Stomach (tissue), 9 donors: ENCODE measurements around the gene ELN. TPM values are rescaled to one million over a fixed set of nuclear protein-coding genes. Genes with fewer than 3 reads are reported as not detected.

ENCODE experiments used
- DNase-seq, 2 donors: peaks; one replicate each; pipeline versions ENCODE4 v3.0.0 to v3.0.0-alpha.2; 2013 to 2019
- H3K27ac ChIP-seq, 5 donors: fragments of 200-600 bp in 4 of 5; sonication (generic) in 4 of 5; one replicate each; pipeline ENCODE4 v1.5.1; 2013 to 2019; ENCODE audit warnings: mild to moderate bottlenecking in 1 of 5, moderate library complexity in 1 of 5
- H3K27me3 ChIP-seq, 3 donors: fragments of 200-600 bp; sonication (generic); one replicate each; pipeline ENCODE4 v1.5.1; 2017 to 2019; ENCODE audit warnings: mixed run types in 1 of 3
- H3K36me3 ChIP-seq, 4 donors: fragments of 200-600 bp; sonication (generic); 1 replicate in 3 of 4; 2 replicates in 1 of 4; pipeline ENCODE4 v1.5.1; 2016 to 2019
- H3K4me1 ChIP-seq, 4 donors: fragments of 200-600 bp; sonication (generic); one replicate each; pipeline ENCODE4 v1.5.1; 2016 to 2019
- H3K4me3 ChIP-seq, 4 donors: fragments of 200-600 bp; sonication (generic) in 3 of 4; one replicate each; pipeline ENCODE4 v1.5.1; 2016 to 2019; ENCODE audit warnings: mild to moderate bottlenecking in 1 of 4
- H3K9me3 ChIP-seq, 4 donors: fragments of 200-600 bp; sonication (generic); one replicate each; pipeline ENCODE4 v1.5.1; 2016 to 2019
- CTCF ChIP-seq, 7 experiments: fragments of 450-650 bp in 4 of 7; fragments of 200-600 bp in 3 of 7; sonication (generic) in 3 of 7; IDR thresholded peaks; one replicate each; pipeline ENCODE4 v1.5.1; 2016 to 2019; ENCODE audit warnings: antibody characterized with exemption in 7 of 7, control low read depth in 2 of 7, mild to moderate bottlenecking in 1 of 7
- EP300 ChIP-seq: sonication (generic); formaldehyde crosslinking; IDR thresholded peaks from one replicate; pipeline ENCODE4 v1.6.1; 2017; ENCODE audit warnings: antibody characterized with exemption
- POLR2A ChIP-seq, 4 donors: fragments of 450-650 bp; IDR thresholded peaks; one replicate each; pipeline ENCODE4 v1.6.1; 2016; ENCODE audit warnings: antibody characterized with exemption in 4 of 4, control low read depth in 2 of 4, mild to moderate bottlenecking in 1 of 4, moderate library complexity in 1 of 4
- POLR2AphosphoS5 ChIP-seq, 3 donors: sonication (generic); formaldehyde crosslinking; IDR thresholded peaks; one replicate each; pipeline ENCODE4 v1.6.1; 2016; ENCODE audit warnings: antibody characterized with exemption in 3 of 3
- WGBS, 5 donors: extraction: QIAGEN DNeasy Blood & Tissue Kit in 3 of 5; methylation state at CpG; one replicate each; pipeline versions ENCODE4 v1.1.5 to v1.1.7; 2013 to 2018; 5-methylcytosine and 5-hydroxymethylcytosine counted together
- intact Hi-C: fragments of 100-400 bp; cut with DNase I; formaldehyde crosslinking; loops from one replicate; pipeline ENCODE4 v1.15.1; 2023; ENCODE audit warnings: low total_unique reads
- polyA plus RNA-seq, 3 donors: library from polyadenylated mRNA; stranded (reverse); fragments of 200-250 nt; gene quantifications; one replicate each; pipeline ENCODE4 v1.2.3, GENCODE V29; 2013
- total RNA-seq, 5 donors: library from RNA; depleted of rRNA; stranded (reverse); fragments of >200 nt; gene quantifications; one replicate each; pipeline versions ENCODE4 v1.1.0 to v1.2.3, GENCODE V29; 2014 to 2016
- donor health status: healthy with polysubstance abuse.
- donor health status: Bipolar disorder and iron deficiency.
- donor health status: healthy.

ELN gene
- total and polyA plus RNA-seq, 8 donors: 19.4 to 274 (median 66.5) TPM

DNA sequence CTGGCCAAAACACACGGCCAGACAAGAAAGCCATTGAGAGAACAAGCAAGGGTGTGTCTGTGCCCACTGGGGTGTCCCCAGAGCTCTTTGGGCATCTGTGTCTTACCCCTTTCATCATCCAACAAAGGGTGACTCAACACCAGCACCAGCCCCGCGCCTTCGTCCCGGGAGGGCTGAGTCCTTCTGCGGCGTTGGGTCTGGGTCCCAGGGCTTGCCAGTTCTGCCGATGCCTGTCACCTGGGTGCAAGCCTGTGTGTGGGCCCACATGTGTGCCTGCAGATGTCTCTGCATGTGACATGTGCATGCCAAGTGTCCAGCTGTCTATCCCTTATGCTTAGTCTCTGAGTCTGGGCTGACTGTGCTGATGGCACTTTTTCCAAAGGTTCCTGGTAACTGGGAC lies 24.4 kb upstream of the ELN start:
- intact Hi-C loops: no loop called here
- H3K27ac ChIP-seq: peak overlapping the region in 1 of 5 donors; percentile 86
- H3K4me1 ChIP-seq: peaks cover 25 to 59% (median 45%) of the 10 kb centered on the region in 4 donors
- no peaks in the 10 kb centered on the region for H3K27me3 ChIP-seq
- no peaks in the 10 kb centered on the region for H3K36me3 ChIP-seq
- H3K4me3 ChIP-seq: no peak overlapping the region
- TF ChIP-seq POLR2A (IDR thresholded peaks at IDR 0.05): no peak
- DNase-seq: no peak
- H3K9me3 ChIP-seq: no peaks in the 10 kb centered on the region
- WGBS, 5 donors: 83 to 96% (median 89%) methylated on average over 8 of the region's 8 CpGs

DNA sequence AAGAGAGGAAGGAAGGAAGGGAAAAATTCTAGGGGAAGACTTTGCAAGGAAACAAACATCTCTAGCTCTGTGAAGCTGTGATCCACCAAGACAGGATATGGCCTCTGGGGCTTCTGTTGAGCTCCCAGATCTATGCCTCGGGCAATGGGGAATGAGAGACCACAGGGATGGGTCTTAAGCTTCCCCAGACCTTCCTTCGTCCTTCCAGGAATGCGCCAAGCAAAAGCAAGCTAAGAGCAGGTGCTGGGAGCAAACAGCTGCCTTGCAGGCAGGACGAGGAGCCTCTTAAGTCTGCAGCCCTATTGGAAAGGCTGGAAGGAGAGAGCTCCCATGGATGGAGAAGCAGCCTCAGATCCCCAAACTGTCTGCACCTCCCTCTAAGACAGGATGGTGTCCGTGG lies 21.9 kb upstream of the ELN start:
- H3K9me3 ChIP-seq: no peaks in the 10 kb centered on the region
- H3K27me3 ChIP-seq: no peaks in the 10 kb centered on the region
- peak overlapping the region in 1 of 5 donors; percentile 8 for H3K27ac ChIP-seq
- H3K36me3 ChIP-seq: no peaks in the 10 kb centered on the region
- WGBS, 5 donors: 40 to 54% (median 47%) methylated on average over 4 to 5 of the region's 5 CpGs
- TF ChIP-seq CTCF (IDR thresholded peaks at IDR 0.05) (no peak), EP300 (no peak), POLR2AphosphoS5 (IDR thresholded peaks at IDR 0.05) (no peak), POLR2A (IDR thresholded peaks at IDR 0.05) (no peak)
- no peak overlapping the region for H3K4me3 ChIP-seq
- H3K4me1 ChIP-seq: peaks cover 12 to 47% (median 26%) of the 10 kb centered on the region in 4 donors
- DNase-seq: no peak
- intact Hi-C loops: no loop called here

DNA sequence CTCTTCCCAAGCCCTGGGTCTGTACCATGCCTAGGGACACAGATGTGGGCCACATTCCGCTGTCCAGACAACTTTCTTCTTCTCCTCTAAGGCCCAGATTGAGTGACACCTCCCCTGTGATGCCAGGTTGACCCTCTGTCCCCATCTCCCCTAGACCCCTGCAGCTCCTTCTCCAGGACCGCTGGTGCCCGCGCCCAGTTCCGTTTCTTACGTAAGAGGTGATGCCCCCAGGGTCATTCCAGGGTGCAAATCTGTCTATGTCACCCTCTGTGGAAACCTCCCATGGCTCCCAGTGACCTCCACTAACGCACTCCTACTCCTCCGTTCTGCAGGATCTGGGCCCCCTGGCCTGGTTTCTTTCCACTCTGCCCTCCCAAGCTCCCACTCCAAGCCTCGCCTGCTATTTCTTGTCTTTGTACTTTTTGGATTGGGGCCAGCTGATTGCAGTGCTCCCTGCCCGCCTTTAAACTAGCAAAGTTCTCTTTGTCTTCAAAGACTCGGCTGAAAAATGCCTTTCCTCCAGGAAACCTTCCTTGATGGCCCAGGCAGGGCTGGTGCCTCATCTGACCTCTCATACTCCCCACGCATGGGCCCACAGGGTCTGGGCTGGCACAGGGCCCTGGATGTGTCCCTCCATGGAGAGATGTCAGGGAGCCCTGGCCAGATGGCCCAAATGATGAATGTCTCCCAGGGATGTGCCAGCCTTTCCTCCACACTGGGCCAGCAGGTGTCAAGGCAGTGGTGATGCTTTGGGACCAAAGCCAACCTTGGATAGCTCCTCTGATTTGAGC lies 21.3 kb upstream of the ELN start:
- peak overlapping the region in 3 of 5 donors; percentile 20 to 53 (median 35) for H3K27ac ChIP-seq
- DNase-seq: peak; percentile 42 to 85
- WGBS, 5 donors: 33 to 48% (median 37%) methylated on average over 12 of the region's 12 CpGs
- H3K36me3 ChIP-seq: no peaks in the 10 kb centered on the region
- intact Hi-C loops: no loop called here
- H3K27me3 ChIP-seq: no peaks in the 10 kb centered on the region
- H3K4me3 ChIP-seq: no peak overlapping the region
- no peak for TF ChIP-seq POLR2AphosphoS5 (IDR thresholded peaks at IDR 0.05)
- no peaks in the 10 kb centered on the region for H3K9me3 ChIP-seq
- peaks cover 12 to 41% (median 25%) of the 10 kb centered on the region in 4 donors for H3K4me1 ChIP-seq

GRCh38 chr7:74007242-74007567 lies 20.8 kb upstream of the ELN start:
- no peak for DNase-seq
- intact Hi-C loops: no loop called here
- Histone ChIP-seq H3K27ac (peak overlapping the region in 2 of 5 donors; percentile 35 to 53), H3K4me1 (peaks cover 12 to 36% (median 24%) of the 10 kb centered on the region in 4 donors), H3K4me3 (no peak overlapping the region), H3K27me3 (no peaks in the 10 kb centered on the region), H3K36me3 (no peaks in the 10 kb centered on the region), H3K9me3 (no peaks in the 10 kb centered on the region)
- TF ChIP-seq CTCF (IDR thresholded peaks at IDR 0.05): no peak

DNA sequence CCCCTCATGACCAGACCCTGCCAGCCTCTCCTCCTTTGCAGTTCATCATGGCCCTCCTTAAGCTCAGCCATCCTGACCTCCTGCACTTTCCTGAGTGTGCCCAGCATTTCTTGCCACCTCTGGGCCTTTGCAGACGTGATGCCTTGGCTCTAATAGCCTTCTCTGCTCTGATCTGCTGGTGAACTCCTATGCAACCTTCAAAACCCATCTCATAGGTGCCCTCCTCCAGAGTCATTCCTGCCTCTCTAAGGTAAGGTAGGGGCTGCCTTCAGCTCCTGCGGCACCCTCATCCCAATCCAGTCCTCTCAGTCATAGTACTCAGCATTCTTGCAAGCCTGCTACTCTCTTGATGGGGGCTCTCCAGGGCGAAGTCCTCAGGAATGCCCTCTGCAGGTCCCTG lies 19.3 kb upstream of the ELN start:
- no peaks in the 10 kb centered on the region for H3K36me3 ChIP-seq
- H3K9me3 ChIP-seq: no peaks in the 10 kb centered on the region
- peaks cover 20 to 42% (median 25%) of the 10 kb centered on the region in 4 donors for H3K4me1 ChIP-seq
- 92 to 100% (median 95%) methylated on average over 2 to 3 of the region's 3 CpGs for WGBS, 5 donors
- H3K27me3 ChIP-seq: no peaks in the 10 kb centered on the region
- intact Hi-C loops: no loop called here
- H3K27ac ChIP-seq: peak overlapping the region in 1 of 5 donors; percentile 10
- TF ChIP-seq CTCF (IDR thresholded peaks at IDR 0.05) (no peak), EP300 (no peak), POLR2A (IDR thresholded peaks at IDR 0.05) (no peak), POLR2AphosphoS5 (IDR thresholded peaks at IDR 0.05) (no peak)
- no peak for DNase-seq
- no peak overlapping the region for H3K4me3 ChIP-seq
